Esophagus squamous epithelium (tissue), 5 donors: ENCODE measurements around the gene CD99. TPM values are rescaled to one million over a fixed set of nuclear protein-coding genes. Genes with fewer than 3 reads are reported as not detected.

ENCODE experiments used
- DNase-seq: peaks from one replicate; lab custom pipeline; 2025; lab: John Stamatoyannopoulos, UW
- H3K27ac ChIP-seq, 4 donors: fragments of 200-600 bp; sonication (generic); one replicate each; pipeline ENCODE4 v1.5.1; 2016 to 2019; ENCODE audit warnings: mild to moderate bottlenecking in 1 of 4
- H3K27me3 ChIP-seq, 4 donors: fragments of 200-600 bp; sonication (generic); 1 replicate in 3 of 4; 2 replicates in 1 of 4; pipeline versions ENCODE4 v1.5.1 to v1.6.0; 2017 to 2021; ENCODE audit warnings: antibody characterized with exemption in 1 of 4
- H3K36me3 ChIP-seq, 3 donors: fragments of 200-600 bp; sonication (generic); one replicate each; pipeline ENCODE4 v1.5.1; 2016 to 2019
- H3K4me1 ChIP-seq, 3 donors: fragments of 200-600 bp; sonication (generic); one replicate each; pipeline ENCODE4 v1.5.1; 2017 to 2019
- H3K4me3 ChIP-seq, 4 donors: fragments of 200-600 bp; sonication (generic); 1 replicate in 3 of 4; 2 replicates in 1 of 4; pipeline ENCODE4 v1.5.1; 2016 to 2019; ENCODE audit warnings: mild to moderate bottlenecking in 2 of 4, moderate library complexity in 1 of 4
- H3K9me3 ChIP-seq, 3 donors: fragments of 200-600 bp; sonication (generic); one replicate each; pipeline ENCODE4 v1.5.1; 2016 to 2019
- CTCF ChIP-seq, 6 experiments: fragments of 450-650 bp in 4 of 6; fragments of 200-600 bp in 2 of 6; sonication (generic) in 2 of 6; IDR thresholded peaks; one replicate each; pipeline ENCODE4 v1.5.1; 2016 to 2019; ENCODE audit warnings: antibody characterized with exemption in 6 of 6, mild to moderate bottlenecking in 4 of 6, moderate library complexity in 4 of 6
- POLR2A ChIP-seq, 4 donors: fragments of 450-650 bp; IDR thresholded peaks; one replicate each; pipeline ENCODE4 v1.6.1; 2017; ENCODE audit warnings: antibody characterized with exemption in 4 of 4, mild to moderate bottlenecking in 4 of 4, moderate library complexity in 3 of 4
- WGBS, 2 donors: methylation state at CpG; one replicate each; pipeline ENCODE4 v1.1.5; 2018; 5-methylcytosine and 5-hydroxymethylcytosine counted together
- intact Hi-C: fragments of 100-400 bp; cut with DNase I; formaldehyde crosslinking; loops from one replicate; pipeline ENCODE4 v1.15.0; 2022
- total RNA-seq, 4 donors: library from RNA; depleted of rRNA; stranded (reverse); fragments of >200 nt; gene quantifications; one replicate each; pipeline ENCODE4 v1.1.0, GENCODE V29; 2016
- donor health status: DM: yes; HTN: yes; CAD: no.

Gene CD99
- total RNA-seq, 4 donors from 2014 or later, result 79.9 to 251 (median 162) TPM

DNA sequence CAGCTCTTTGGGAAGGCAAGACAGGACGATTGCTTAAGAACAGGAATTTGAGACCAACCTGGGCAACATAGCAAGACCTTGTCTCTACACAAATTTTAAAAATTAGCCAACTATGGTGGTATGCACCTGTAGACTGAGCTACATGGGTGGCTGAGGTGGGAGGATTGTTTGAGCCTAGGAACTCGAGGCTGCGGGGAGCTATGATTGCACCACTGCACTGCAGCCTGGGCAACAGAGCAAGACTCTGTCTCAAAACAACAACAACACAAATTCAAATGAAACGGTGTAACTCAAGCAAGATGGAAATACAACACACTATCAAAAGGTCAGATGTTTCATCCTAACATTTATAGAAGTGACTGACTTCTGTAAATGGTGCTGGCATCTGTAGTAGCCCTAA is 97.9 kb downstream of the CD99 start:
- Histone ChIP-seq H3K27me3 (no peaks in the 10 kb centered on the region), H3K4me3 (no peak overlapping the region), H3K36me3 (no peaks in the 10 kb centered on the region), H3K27ac (no peak overlapping the region), H3K4me1 (no peaks in the 10 kb centered on the region), H3K9me3 (no peaks in the 10 kb centered on the region)
- TF ChIP-seq CTCF (IDR thresholded peaks at IDR 0.05), result no peak
- no peak for TF ChIP-seq POLR2A (IDR thresholded peaks at IDR 0.05)
- WGBS, 2 donors, result 69 to 73% methylated on average over 4 of the region's 4 CpGs
- intact Hi-C loops, result no loop called here
- DNase-seq, result no peak

GRCh38 chrX:2789569-2789968 is 98.5 kb downstream of the CD99 start:
- H3K4me1 ChIP-seq, result no peaks in the 10 kb centered on the region
- H3K27ac ChIP-seq, result no peak overlapping the region
- TF ChIP-seq CTCF (IDR thresholded peaks at IDR 0.05) (no peak), POLR2A (IDR thresholded peaks at IDR 0.05) (no peak)
- no peak for DNase-seq
- no peaks in the 10 kb centered on the region for H3K27me3 ChIP-seq
- no peak overlapping the region for H3K4me3 ChIP-seq
- WGBS, 2 donors, result 95 to 97% methylated on average over 3 of the region's 3 CpGs
- intact Hi-C loops, result no loop called here
- H3K9me3 ChIP-seq, result no peaks in the 10 kb centered on the region
- H3K36me3 ChIP-seq, result no peaks in the 10 kb centered on the region

Other genes starting within 250 kb of the CD99 start
- 10 to 100 TPM in 1 of 4 donors, 1 to 10 TPM in 3; 4.1 to 12.2 (median 8.0) TPM for gene DHRSX, start 190.3 kb upstream of the CD99 start, total RNA-seq
- gene ZBED1, start 190.3 kb upstream of the CD99 start, total RNA-seq, result 10 to 100 TPM; 17.5 to 31.0 (median 25.5) TPM
- gene XG, start 60.7 kb downstream of the CD99 start, total RNA-seq, result 10 to 100 TPM in 2 of 4 donors, 1 to 10 TPM in 2; 8.0 to 16.9 (median 11.8) TPM
- gene GYG2, start 137.6 kb downstream of the CD99 start, total RNA-seq, result 1 to 10 TPM in 1 of 4 donors, under 1 TPM in 2, not detected in 1; 0.42 to 1.7 (median 0.95) TPM
- 10 to 100 TPM in 3 of 4 donors, 1 to 10 TPM in 1; 9.7 to 25.5 (median 19.2) TPM for gene ARSD, start 238.0 kb downstream of the CD99 start, total RNA-seq